Measurements from ENCODE around the gene VEZT.
"Not testable (repeated sequence)": the region's sequence is repeated elsewhere in the genome, so short reads cannot be mapped to it uniquely, and the experiment has no call there.

The VEZT gene

DNA sequence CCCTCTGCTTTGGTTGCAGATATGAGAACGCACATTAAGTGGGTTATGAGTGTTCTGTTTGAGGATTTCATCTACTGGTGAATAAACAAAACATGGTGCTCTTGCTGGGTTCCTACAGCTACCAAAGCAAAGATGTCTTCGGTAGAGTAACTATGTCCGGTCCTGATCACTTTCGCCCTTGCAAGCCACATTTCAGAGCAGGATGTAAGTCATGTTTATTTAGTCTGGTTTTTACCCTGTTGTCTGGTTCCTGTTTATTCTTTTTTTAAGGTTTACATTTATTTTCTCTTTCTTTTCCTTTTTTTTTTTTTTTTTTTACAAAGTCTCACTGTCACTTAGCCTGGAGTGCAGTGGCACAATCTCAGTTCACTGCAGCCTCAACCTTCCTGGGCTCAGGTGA, 99.2 kb downstream of the VEZT start:
- no peak for DNase-seq

DNA sequence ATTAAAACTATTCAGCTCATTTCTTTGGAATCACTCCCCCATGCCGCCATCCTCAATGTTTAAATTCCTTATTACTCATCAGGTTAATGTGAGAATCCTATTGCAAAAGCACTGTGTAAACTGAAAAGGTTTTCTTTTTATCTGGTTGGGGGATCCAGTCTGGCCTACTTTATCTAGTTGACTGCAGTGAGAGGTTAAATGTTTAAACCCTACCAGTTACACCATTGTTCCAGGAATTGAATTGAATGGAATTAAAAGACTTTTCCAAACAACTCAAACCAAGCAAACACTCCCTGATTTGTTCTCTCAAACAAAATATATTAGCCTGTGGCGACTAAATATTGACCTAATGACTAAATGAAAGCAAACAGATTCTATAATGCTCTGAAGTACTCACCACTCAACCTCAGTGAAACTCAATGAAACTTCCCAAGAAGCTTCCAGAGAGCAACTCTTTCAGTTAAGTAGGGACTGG, 100.5 kb downstream of the VEZT start:
- no peak for DNase-seq

DNA sequence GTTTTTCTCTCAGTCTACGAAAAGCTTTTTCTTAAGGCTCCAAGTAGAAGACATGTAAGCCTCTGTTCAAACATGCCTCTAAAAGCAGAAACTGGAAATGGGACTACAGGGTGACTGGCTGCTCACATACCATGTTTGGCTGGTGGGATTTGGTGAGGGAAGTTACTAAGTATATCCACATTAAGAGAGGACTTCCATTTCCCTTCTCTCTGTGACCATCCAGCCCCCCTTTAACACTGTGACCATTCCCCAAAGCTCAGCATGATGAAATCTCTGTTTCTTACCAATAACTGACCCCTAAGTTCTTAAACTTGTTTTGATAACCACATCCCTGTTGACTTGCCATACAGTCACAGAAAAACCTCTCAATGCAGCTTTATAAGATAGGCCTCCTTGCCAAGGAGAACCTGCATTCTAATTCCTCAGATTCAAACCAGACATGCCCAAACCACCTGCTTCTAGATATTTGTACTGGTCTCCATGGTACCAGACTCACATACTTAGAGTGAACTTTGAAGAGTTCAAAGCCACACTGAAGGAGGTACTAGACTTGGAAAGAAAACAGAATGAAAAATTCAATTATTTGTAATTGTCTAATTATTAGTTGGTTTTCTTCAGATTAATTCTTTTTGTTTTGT, 102.2 kb downstream of the VEZT start:
- DNase-seq: no peak

DNA sequence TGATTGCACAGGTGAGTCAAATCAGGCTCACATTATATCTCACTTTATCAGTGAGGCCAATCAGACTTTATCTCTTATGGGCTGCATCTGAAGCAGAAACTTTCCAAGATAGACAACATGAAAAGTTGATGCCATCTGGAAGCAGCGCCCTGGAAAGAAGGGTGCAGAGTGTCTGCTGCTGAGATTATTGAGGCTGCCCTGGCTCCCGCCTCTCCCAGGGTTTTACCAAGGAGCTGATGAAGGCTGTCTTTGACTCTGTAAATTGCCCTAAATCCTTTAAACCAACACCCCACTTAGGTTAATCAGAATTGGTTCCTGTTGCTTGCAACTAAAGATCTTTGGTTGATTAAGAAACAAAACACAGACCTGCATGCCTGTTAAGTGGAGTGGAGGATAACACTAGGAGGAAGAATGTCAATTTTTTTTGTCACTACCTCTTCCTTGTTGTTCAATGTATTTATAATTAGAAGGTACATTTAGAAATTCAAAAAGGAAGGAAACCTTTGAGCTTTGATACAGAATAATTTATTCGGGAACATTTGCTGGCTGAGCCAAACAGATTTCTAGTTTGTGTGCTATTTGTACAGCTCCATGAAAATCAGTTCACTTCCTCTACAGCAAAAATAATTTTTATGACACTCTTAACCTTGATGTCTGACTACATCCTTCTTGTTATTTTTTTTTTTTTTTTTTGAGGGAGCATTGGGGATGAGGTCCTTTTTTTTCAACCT, 104.1 kb downstream of the VEZT start:
- no peak for DNase-seq

DNA sequence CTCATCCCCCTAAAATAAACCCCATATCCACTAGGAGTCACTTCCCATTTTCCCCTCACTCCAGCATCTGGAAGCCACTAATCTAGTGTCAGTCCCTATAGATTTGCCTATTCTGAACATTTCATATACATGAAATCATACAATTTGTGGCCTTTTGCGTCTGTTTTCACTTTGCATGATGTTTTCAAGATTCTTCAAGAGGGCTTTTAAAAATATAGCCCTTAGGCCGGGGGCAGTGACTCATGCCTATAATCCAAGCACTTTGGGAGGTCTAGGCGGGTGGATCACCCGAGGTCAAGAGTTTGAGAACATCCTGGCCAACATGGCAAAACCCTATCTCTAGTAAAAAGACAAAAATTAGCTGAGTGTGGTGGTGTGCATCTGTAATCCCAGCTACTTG, 104.7 kb downstream of the VEZT start:
- no peak for DNase-seq

DNA sequence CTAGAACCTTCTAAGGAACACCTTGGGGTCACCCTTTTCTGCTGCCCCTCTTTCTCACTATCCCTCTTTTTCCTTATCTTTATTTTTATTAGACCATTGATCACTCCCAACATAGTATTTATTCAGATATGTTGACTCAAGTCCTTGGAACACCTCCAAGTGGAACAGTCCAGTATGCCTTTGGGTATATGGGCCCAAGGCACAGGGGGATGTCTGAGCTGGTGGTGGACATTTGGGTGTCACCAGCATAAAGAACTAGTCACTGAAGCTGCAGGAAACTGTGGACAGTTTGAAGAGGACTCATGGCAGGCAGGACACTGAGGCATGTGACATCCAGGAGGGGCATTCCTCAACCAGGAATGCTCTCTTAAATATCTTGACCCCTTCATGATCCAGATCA, 105.6 kb downstream of the VEZT start:
- no peak for DNase-seq

- not testable (repeated sequence) for DNase-seq
Observed at GRCh38 chr12:95324246-95324645, 106.6 kb downstream of the VEZT start.

DNA sequence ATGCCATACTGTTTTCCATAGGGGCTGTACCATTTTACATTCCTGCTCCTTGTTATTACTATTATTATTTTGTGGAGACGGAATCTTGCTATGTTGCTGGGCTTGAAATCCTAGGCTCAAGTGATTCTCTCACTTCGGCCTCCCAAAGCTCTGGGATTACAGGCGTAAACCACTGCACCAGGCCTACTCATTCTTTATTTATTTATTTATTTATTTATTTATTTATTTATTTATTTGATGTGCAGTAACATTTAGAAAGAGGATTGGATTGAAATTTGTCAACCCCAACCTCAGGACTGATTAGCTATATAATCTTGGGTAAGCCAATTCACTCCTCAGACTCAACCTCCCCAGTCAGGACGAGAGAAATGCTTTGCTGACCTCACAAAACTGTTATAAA, 107.9 kb downstream of the VEZT start:
- no peak for DNase-seq

DNA sequence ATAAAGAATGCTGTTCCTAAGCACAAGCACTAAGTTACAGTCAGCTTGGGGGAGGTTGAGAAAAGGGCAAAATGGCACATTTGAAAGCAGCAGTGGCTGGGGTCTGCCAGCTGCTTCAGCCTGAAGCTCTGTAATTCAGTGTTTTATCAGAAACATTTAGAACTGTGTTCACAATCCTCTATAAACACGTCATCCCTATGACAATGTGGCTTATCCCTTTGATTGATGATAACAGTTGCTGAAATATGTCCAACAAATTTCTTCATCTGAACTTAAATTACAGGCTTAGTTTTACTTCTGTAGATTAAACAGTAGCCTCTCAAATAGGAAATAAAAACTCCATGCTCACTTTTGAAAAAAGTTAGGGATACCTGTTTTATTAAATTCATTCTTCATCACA, 108.8 kb downstream of the VEZT start:
- no peak for DNase-seq

DNA sequence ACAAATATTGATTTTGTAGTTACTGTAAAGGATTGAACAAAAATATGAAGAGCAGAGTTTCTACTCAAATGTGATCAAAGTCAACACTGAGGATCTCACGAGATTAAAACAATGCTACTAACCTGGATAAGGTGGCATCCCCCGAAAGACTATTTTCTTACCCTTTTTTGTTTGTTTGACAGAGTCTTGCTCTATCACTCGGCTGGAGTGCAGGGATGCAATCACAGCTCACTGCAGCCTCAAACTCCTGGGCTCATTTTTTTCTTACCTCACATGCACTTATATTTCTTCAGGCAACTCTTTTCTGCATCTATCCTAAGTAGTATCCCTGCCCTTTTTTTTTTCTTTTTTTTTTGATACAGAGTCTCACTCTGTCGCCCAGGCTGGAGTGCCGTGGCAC, 109.2 kb downstream of the VEZT start:
- DNase-seq: no peak

DNA sequence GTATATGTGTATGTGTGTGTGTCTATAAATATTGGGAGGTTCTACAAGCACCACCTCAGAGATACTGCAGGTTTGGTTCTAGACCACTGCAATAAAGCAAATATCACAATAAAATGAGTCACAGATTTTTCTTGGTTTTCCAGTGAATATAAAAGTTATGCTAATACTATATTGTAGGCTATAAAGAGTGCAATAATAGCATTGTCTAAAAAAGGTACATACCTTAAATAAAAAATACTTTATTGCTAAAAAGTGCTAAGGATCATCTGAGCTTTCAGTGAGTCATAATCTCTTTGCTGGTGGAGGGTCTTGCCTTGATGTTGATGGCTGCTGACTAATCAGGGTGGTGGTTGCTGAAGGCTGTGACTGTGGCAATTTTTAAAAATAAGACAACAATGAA, 111.1 kb downstream of the VEZT start:
- DNase-seq: no peak

- no peak for DNase-seq
Observed at GRCh38 chr12:95335948-95336347, 118.3 kb downstream of the VEZT start.

DNA sequence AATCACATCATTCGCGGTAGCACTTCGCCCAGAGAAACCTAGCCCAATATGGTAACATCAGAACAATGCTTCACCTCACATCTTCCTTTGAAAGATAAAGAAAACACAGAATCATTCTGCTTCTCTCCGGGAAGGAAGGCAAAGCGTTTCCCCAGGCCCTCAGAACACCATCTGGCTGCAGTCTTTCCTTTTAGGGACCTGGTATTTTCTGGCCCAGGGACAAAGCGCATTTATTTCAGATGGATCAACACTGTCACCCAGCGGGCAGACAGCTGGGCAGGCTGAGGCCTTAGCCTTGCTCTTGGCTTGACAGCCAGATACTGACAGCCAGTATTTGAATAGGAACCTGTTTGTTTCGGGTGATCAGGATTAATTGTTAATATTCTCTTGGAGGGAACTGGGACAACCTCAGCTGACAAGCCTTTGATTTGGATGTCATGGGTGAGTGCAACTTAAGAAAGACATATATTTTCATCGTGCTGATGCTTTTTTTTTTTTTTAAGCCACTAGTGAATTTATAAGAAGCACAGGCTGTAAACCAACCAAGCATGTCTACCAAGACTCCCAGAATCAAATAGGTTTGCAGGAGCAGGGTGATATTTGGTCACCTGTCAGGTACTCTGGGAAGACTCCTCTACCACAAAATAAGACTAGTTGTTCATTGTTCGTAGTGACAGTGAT, 118.9 kb downstream of the VEZT start:
- DNase-seq: peak in 44 of 51 donors; percentile 2 to 82 (median 48)

DNA sequence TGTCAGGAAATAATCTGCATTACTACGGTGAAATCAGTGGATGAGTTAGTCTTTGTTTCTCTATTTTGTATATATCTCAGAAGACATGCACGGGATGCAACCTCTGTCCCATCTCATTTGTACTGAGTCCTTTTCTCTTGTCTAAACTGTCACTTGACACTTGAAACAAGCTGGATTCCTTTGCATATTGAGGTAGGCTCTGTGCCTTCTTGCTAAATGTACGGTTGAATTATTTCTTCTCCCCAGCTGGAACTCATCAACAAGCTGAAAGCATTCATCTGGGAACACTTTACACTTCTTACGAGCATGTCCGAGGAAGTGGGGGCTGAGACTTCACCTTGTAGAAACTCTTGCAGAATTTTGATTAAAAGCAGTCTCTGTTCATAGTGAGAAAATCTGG, 119.5 kb downstream of the VEZT start:
- DNase-seq: peak in 1 of 51 donors; percentile 1

GRCh38 chr12:95339086-95339788, 121.6 kb downstream of the VEZT start:
- no peak for DNase-seq

DNA sequence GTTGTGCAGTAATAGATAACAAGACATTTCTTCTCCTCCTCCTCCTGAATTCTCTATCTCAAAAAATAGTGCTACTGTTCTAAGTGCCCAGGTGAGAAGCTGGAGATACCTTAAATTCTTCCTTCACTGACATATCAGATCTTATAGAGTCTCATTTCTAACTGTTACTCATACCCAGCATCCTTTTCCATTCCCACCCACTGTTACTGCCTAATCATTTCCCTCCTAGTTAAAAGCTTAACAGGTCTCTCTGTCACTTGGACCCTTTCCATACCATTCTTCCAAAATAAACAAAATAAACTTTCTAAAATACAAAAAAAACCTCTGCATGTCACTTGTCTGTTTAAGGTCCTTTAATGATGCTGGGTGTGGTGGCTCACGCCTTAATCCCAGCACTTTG, 124.4 kb downstream of the VEZT start:
- no peak for DNase-seq

GRCh38 chr12:95343461-95344230, 126.0 kb downstream of the VEZT start:
- no peak for DNase-seq

DNA sequence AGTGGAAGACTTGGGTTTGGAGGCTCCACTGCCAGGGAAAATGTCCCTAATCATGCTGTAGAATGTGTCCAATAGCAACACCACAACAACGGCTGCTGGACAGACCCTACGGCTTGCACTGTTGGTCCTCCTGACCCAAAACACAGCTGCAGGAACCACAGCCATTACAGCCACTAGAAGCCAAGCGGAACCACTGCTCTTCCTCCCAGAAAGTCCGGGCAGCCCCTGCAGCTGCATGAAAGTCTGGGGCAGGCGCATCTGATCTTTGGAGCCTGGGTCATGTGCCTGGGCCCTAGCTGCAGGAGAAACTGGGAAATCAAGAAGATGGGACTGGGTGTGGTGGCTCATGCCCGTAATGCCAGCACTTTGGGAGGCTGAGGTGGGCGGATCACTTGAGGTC, 131.7 kb downstream of the VEZT start:
- no peak for DNase-seq

GRCh38 chr12:95351748-95352147, 134.1 kb downstream of the VEZT start:
- no peak for DNase-seq
